ENCODE results near the gene XRN1.

Gene XRN1

DNA sequence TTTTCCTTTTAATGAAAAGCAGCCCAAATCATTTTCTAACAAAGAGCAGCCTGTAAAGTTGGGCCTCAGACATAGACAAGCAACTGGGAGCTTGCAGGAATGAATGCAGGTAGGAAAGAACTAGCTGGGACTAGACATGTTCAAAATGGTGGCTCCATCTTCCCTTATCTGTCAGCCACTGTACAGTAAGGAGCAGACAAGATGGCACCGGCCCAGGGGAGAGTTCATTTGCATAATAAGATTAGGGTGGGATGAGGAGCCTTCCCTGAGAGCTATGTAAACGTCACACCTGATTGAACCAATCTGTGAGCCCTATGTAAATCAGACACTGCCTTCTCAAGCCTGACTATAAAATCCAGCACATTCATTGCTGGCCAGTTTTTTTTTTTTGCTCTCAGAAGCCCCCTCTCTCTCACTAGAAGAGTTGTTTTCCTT is 162.7 kb downstream of the XRN1 start:
- no peak overlapping the region for H3K4me3 ChIP-seq (replicated peaks; ENCODE audit: insufficient read depth, low read length)
- no peak for TF ChIP-seq SPI1 (IDR thresholded peaks at IDR 0.05; ENCODE audit: borderline replicate concordance, low read depth)
- no peak for DNase-seq (ENCODE audit: low read depth in 1 of 2, low spot score in 1 of 2)
- no peak overlapping the region for H3K27ac ChIP-seq (replicated peaks)
- no peaks in the 10 kb centered on the region for H3K27me3 ChIP-seq (ENCODE audit: insufficient read depth, poor library complexity, severe bottlenecking)

- H3K27ac ChIP-seq (replicated peaks) = no peak overlapping the region
- TF ChIP-seq SPI1 (IDR thresholded peaks at IDR 0.05; ENCODE audit: borderline replicate concordance, low read depth) = no peak
- TF ChIP-seq POLR2AphosphoS5 (IDR thresholded peaks at IDR 0.05; ENCODE audit: low read depth) = no peak
- no peak for TF ChIP-seq CTCF (IDR thresholded peaks at IDR 0.05; ENCODE audit: insufficient read depth, low read length)
- TF ChIP-seq GABPA (IDR thresholded peaks at IDR 0.05; ENCODE audit: low read depth) = no peak
- TF ChIP-seq REST (IDR thresholded peaks at IDR 0.05; ENCODE audit: insufficient replicate concordance, low read depth) = no peak
- DNase-seq (ENCODE audit: low read depth in 1 of 2, low spot score in 1 of 2) = no peak
- H3K4me3 ChIP-seq (replicated peaks; ENCODE audit: insufficient read depth, low read length) = no peak overlapping the region
- no peaks in the 10 kb centered on the region for H3K27me3 ChIP-seq (ENCODE audit: insufficient read depth, poor library complexity, severe bottlenecking)
These were observed 165.3 kb downstream of the XRN1 start for GRCh38 chr3:142282503-142282902.

DNA sequence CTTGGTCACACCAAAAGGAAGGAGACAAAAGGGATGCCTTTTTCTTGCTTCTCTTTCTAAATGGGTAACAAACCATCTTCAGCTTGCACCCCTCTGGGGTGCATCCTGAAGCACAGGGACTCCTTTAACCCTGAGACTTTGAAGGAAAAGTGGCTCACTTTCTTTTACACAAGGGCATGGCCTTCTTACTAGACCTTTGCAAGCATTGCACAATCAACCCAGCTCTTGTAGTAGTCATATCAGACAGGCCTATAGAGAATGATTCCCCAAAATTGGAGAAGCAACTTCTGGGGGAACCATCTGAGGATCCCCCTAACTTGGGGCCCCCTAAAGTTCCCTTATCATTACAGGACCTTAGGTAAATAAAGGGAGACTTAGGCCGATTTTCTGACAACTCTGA is 166.4 kb downstream of the XRN1 start:
- TF ChIP-seq POLR2AphosphoS5 (IDR thresholded peaks at IDR 0.05; ENCODE audit: low read depth) (no peak), REST (IDR thresholded peaks at IDR 0.05; ENCODE audit: insufficient replicate concordance, low read depth) (no peak), GABPA (IDR thresholded peaks at IDR 0.05; ENCODE audit: low read depth) (no peak), CTCF (IDR thresholded peaks at IDR 0.05; ENCODE audit: insufficient read depth, low read length) (no peak), SPI1 (IDR thresholded peaks at IDR 0.05; ENCODE audit: borderline replicate concordance, low read depth) (no peak)
- peak in 1 of 2 experiments; percentile 17 for DNase-seq (ENCODE audit: low read depth in 1 of 2, low spot score in 1 of 2)
- no peaks in the 10 kb centered on the region for H3K27me3 ChIP-seq (ENCODE audit: insufficient read depth, poor library complexity, severe bottlenecking)
- no peak overlapping the region for H3K27ac ChIP-seq (replicated peaks)
- H3K4me3 ChIP-seq (replicated peaks; ENCODE audit: insufficient read depth, low read length) = no peak overlapping the region

- Histone ChIP-seq H3K27me3 (ENCODE audit: insufficient read depth, poor library complexity, severe bottlenecking) (no peaks in the 10 kb centered on the region), H3K27ac (replicated peaks) (no peak overlapping the region), H3K4me3 (replicated peaks; ENCODE audit: insufficient read depth, low read length) (no peak overlapping the region)
- TF ChIP-seq SPI1 (IDR thresholded peaks at IDR 0.05; ENCODE audit: borderline replicate concordance, low read depth) (no peak), CTCF (IDR thresholded peaks at IDR 0.05; ENCODE audit: insufficient read depth, low read length) (peak; percentile 48)
- DNase-seq (ENCODE audit: low read depth in 1 of 2, low spot score in 1 of 2) = peak; percentile 66 to 80
These were observed 167.8 kb downstream of the XRN1 start for GRCh38 chr3:142279965-142280590.

Data from HL-60 (cell line).